Liver (tissue), 3 donors: ENCODE data around the gene STK35.

Experiments used
- GABPA ChIP-seq, 2 donors: IDR thresholded peaks in 1 of 2; conservative IDR thresholded peaks in 1 of 2; 2 replicates each; pipeline ENCODE4 v1.6.1; 2016; ENCODE audit warnings: antibody characterized with exemption in 2 of 2, mild to moderate bottlenecking in 1 of 2, moderate library complexity in 1 of 2
- HNF4G ChIP-seq: IDR thresholded peaks from 2 replicates; pipeline ENCODE4 v1.6.1; 2016; ENCODE audit warnings: antibody characterized with exemption
- JUND ChIP-seq, 2 donors: IDR thresholded peaks; 2 replicates each; pipeline ENCODE4 v1.6.1; 2016; ENCODE audit warnings: antibody characterized with exemption in 2 of 2
- RAD21 ChIP-seq, 2 donors: IDR thresholded peaks; 2 replicates each; pipeline ENCODE4 v1.6.1; 2016; ENCODE audit warnings: antibody characterized with exemption in 2 of 2, mild to moderate bottlenecking in 2 of 2
- TF ChIP-seq, protein P1 (sequence below): fragments of 150-350 bp; IDR thresholded peaks from 2 replicates; pipeline ENCODE4 v1.5.1; 2017; ENCODE audit warnings: improper control_type of control experiment, low read depth, low read length; ENCODE audit not compliant: missing input control
- TF ChIP-seq, protein P2 (sequence below): IDR thresholded peaks from 2 replicates; pipeline ENCODE4 v1.6.1; 2016; ENCODE audit warnings: antibody characterized with exemption
- donor health status: healthy.
- donor health status: healthy.

DNA sequence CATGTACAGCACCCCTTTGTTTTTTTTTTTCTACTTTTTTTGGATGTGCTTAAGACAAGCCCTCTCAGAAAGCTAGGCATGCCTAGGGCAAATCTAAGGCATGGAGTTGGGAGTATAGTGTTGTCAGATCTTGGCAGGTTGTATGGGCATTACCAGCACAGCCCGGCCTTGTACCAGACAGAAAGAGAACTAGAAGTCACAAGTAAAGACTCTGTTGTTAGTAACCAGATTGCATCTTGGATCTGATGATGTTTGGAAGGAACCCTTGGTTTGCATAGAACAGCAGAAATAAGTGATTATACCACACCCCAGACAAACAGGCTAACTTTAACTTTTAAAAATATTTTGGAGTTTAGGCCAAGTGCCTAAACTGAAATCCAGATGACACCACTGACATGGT is 25.6 kb downstream of the STK35 start:
- TF ChIP-seq, protein P1, sequence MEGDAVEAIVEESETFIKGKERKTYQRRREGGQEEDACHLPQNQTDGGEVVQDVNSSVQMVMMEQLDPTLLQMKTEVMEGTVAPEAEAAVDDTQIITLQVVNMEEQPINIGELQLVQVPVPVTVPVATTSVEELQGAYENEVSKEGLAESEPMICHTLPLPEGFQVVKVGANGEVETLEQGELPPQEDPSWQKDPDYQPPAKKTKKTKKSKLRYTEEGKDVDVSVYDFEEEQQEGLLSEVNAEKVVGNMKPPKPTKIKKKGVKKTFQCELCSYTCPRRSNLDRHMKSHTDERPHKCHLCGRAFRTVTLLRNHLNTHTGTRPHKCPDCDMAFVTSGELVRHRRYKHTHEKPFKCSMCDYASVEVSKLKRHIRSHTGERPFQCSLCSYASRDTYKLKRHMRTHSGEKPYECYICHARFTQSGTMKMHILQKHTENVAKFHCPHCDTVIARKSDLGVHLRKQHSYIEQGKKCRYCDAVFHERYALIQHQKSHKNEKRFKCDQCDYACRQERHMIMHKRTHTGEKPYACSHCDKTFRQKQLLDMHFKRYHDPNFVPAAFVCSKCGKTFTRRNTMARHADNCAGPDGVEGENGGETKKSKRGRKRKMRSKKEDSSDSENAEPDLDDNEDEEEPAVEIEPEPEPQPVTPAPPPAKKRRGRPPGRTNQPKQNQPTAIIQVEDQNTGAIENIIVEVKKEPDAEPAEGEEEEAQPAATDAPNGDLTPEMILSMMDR = no peak
- TF ChIP-seq, protein P2, sequence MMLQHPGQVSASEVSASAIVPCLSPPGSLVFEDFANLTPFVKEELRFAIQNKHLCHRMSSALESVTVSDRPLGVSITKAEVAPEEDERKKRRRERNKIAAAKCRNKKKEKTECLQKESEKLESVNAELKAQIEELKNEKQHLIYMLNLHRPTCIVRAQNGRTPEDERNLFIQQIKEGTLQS = no peak
- TF ChIP-seq JUND (IDR thresholded peaks at IDR 0.05) = no peak
- no peak for TF ChIP-seq HNF4G
- TF ChIP-seq RAD21 (IDR thresholded peaks at IDR 0.05) = no peak
- no peak for TF ChIP-seq GABPA (IDR thresholded peaks at IDR 0.05 in 1 of 2, conservative IDR thresholded peaks at IDR 0.05 in 1 of 2)
